ENCODE data around the gene ATF6.

Gene ATF6

GRCh38 chr1:161736335-161736969 lies 29.7 kb upstream of the ATF6 start:
- TF ChIP-seq CTCF (conservative IDR thresholded peaks at IDR 0.05) (no peak), ZFX (IDR thresholded peaks at IDR 0.05) (no peak)
- H3K27ac ChIP-seq = no peak overlapping the region

GRCh38 chr1:161737625-161738024 lies 28.5 kb upstream of the ATF6 start:
- TF ChIP-seq CTCF (conservative IDR thresholded peaks at IDR 0.05) (no peak), ZFX (IDR thresholded peaks at IDR 0.05) (no peak)
- no peak overlapping the region for H3K27ac ChIP-seq

- no peak overlapping the region for H3K27ac ChIP-seq
These were observed 27.4 kb upstream of the ATF6 start for GRCh38 chr1:161738627-161739287.

GRCh38 chr1:161739865-161740566 lies 26.1 kb upstream of the ATF6 start:
- TF ChIP-seq CTCF (conservative IDR thresholded peaks at IDR 0.05) (no peak), ZFX (IDR thresholded peaks at IDR 0.05) (no peak)

More at GRCh38 chr1:161738627-161739287, 27.4 kb upstream of the ATF6 start:
- no peak for TF ChIP-seq ZFX (IDR thresholded peaks at IDR 0.05)
- peak; percentile 50 for TF ChIP-seq CTCF (conservative IDR thresholded peaks at IDR 0.05)

GRCh38 chr1:161740921-161741320 lies 25.2 kb upstream of the ATF6 start:
- H3K27ac ChIP-seq = no peak overlapping the region
- TF ChIP-seq ZFX (IDR thresholded peaks at IDR 0.05) (no peak), CTCF (conservative IDR thresholded peaks at IDR 0.05) (no peak)

More at GRCh38 chr1:161739865-161740566, 26.1 kb upstream of the ATF6 start:
- no peak overlapping the region for H3K27ac ChIP-seq

GRCh38 chr1:161743231-161743630 lies 22.9 kb upstream of the ATF6 start:
- TF ChIP-seq ZFX (IDR thresholded peaks at IDR 0.05) = no peak
- TF ChIP-seq CTCF (conservative IDR thresholded peaks at IDR 0.05) = no peak

GRCh38 chr1:161747801-161748200 lies 18.3 kb upstream of the ATF6 start:
- H3K27ac ChIP-seq = no peak overlapping the region
- TF ChIP-seq ZFX (IDR thresholded peaks at IDR 0.05) = no peak
- no peak for TF ChIP-seq CTCF (conservative IDR thresholded peaks at IDR 0.05)

More at GRCh38 chr1:161743231-161743630, 22.9 kb upstream of the ATF6 start:
- H3K27ac ChIP-seq = no peak overlapping the region

All from C4-2B (cell line).